ENCODE results near the gene ZNF410.

ZNF410 gene

GRCh38 chr14:73958591-73958990, 71.9 kb downstream of the ZNF410 start:
- no peak for DNase-seq

DNA sequence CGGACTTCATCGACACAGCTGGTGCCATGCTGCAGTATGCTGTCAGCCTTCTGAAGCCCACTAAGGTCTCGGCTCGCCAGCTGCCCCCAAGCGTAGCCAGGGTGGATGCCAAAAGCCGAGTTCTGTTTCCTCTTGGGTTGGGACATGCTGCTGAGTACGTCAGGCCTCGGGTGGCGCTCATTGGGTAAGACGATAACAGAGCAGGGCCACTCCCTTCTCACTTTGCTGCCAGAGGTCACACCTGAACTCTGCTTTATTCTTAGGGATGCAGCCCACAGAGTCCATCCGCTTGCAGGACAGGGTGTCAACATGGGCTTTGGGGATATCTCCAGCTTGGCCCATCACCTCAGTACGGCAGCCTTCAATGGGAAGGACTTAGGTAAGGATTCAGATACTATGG, 74.5 kb downstream of the ZNF410 start:
- no peak for DNase-seq

DNA sequence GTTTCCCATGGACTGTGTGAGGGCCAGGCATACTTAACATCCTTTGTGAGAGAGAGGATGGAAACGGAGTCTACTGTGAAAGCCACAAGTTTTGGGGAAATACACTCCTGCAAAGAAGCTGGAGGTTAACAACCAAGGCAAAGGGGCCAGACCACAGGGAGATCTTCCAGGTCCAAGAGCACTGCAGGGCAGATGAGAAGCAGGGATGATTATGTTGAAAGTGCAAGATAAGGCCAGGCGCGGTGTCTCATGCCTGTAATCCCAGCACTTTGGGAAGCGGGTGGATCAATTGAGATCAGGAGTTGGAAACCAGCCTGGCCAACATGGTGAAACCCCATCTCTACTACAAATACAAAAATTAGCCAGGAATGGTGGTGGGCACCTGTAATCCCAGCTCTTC, 78.6 kb downstream of the ZNF410 start:
- DNase-seq, result no peak

GRCh38 chr14:73968885-73969284, 82.2 kb downstream of the ZNF410 start:
- no peak for DNase-seq

DNA sequence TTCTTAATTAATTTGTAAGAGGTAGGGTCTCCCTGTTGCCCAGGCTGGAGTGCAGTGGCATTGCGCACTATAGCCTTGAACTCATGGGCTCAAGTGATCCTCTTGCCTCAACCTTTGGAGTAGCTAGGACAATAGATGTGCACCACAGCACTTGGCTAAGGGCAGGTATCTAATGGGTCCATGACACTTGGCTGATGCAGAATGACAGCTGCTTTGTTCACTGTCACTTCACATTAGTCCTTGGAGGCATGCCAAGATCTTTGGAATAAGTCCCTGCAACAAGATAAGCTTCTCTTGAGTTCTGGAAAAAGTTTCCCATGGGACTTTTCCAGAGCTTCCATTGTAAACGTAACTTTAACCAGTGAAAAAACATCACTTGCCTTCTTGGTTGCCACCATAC, 86.8 kb downstream of the ZNF410 start:
- no peak for DNase-seq

DNA sequence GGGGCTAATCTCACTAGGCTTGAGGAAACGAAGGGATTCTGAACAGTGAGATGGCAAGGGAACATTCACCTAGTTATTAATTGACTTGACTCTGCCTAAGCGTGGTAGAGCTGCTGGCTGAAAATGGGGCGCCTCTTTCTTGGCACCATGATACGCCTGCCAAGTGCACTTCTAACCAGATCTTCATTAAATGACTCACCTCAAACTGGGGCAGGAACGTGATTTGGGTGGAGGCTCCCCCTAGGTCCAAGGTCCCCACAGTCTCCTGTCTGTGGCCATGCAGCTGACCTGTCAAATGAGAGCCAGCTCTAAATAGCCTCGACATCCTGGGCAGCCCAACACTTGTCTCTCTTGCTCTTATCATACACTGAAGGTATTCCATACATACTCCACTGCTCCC, 89.5 kb downstream of the ZNF410 start:
- DNase-seq, result no peak

DNA sequence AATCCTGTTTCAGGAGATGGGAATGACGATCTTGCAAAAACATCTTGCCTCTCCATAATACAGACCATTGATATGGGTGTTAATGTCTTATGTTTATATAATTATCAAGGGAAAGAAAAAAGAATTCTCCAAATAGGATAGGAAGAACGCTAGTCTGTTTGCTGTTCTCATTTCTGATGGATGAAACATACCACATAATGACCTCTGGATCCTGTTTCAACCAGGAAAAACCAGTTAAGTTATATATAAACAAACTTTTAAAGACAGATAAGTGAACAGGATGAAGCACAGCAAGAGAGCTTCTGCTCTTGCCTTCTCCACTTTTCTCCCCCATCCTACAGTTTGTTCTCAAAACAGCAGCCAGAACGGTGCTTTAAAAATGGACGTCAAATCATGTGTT, 91.2 kb downstream of the ZNF410 start:
- no peak for DNase-seq
